Stimulated activated CD4-positive, alpha-beta T cell treated with anti-CD3 and anti-CD28 coated beads, TNF-alpha, amount 100 ng/mL, for 4 hours (primary cell): ENCODE data around the gene MRPS11.
"Not testable (repeated sequence)": the region's sequence is repeated elsewhere in the genome, so short reads cannot be mapped to it uniquely, and the experiment has no call there.

ENCODE experiments used
- DNase-seq, 3 experiments: peaks; one replicate each; pipeline ENCODE4 v3.0.0-alpha.2; 2020; ENCODE audit warnings: low read depth in 3 of 3

The MRPS11 gene

GRCh38 chr15:88467073-88467934, at the start of gene MRPS11, which contains the start of gene MRPL46:
TSS of gene MRPS11 (plus strand) at chr15:88467708. CDS start at chr15:88467718, 10 bp downstream.
TSS of gene MRPL46 (minus strand) at chr15:88467388. CDS start at chr15:88467377, 11 bp downstream.
- DNase-seq, result peak; percentile 82 to 90 (median 84)

GRCh38 chr15:88419830-88420229, 47.7 kb upstream of the MRPS11 start:
- DNase-seq, result no peak

GRCh38 chr15:88423331-88423730, 44.2 kb upstream of the MRPS11 start:
- DNase-seq, result no peak

GRCh38 chr15:88426304-88426703, 41.2 kb upstream of the MRPS11 start:
- DNase-seq, result no peak

- no peak for DNase-seq
Observed at GRCh38 chr15:88428053-88428452, 39.5 kb upstream of the MRPS11 start.

GRCh38 chr15:88428805-88429605, 38.5 kb upstream of the MRPS11 start:
- no peak for DNase-seq

GRCh38 chr15:88430051-88430450, 37.5 kb upstream of the MRPS11 start:
- no peak for DNase-seq

GRCh38 chr15:88431441-88431840, 36.1 kb upstream of the MRPS11 start:
- no peak for DNase-seq

- no peak for DNase-seq
Observed at GRCh38 chr15:88433046-88433685, 34.3 kb upstream of the MRPS11 start.

- DNase-seq, result not testable (repeated sequence)
Observed at GRCh38 chr15:88434106-88434505, 33.4 kb upstream of the MRPS11 start.

GRCh38 chr15:88438181-88438580, 29.3 kb upstream of the MRPS11 start:
- DNase-seq, result no peak

GRCh38 chr15:88440021-88440420, 27.5 kb upstream of the MRPS11 start:
- DNase-seq, result no peak

GRCh38 chr15:88441076-88441730, 26.3 kb upstream of the MRPS11 start:
- DNase-seq, result no peak

GRCh38 chr15:88447206-88447605, 20.3 kb upstream of the MRPS11 start:
- DNase-seq, result no peak

GRCh38 chr15:88447741-88448140, 19.8 kb upstream of the MRPS11 start:
- DNase-seq, result no peak

- DNase-seq, result no peak
Observed at GRCh38 chr15:88448991-88449461, 18.5 kb upstream of the MRPS11 start.

GRCh38 chr15:88449581-88449980, 17.9 kb upstream of the MRPS11 start:
- DNase-seq, result no peak

- DNase-seq, result peak in 2 of 3 experiments; percentile 13 to 40
Observed at GRCh38 chr15:88450125-88450798, 17.2 kb upstream of the MRPS11 start.

- no peak for DNase-seq
Observed at GRCh38 chr15:88453651-88454050, 13.9 kb upstream of the MRPS11 start.

GRCh38 chr15:88454236-88454635, 13.3 kb upstream of the MRPS11 start:
- DNase-seq, result no peak
